SK-N-MC (cell line): ENCODE data around the gene ULK4.

Experiments
- EZH2 ChIP-seq: fragments of 200-600 bp; sonication (generic); IDR thresholded peaks from one replicate; pipeline ENCODE4 v1.6.1; 2017; ENCODE audit warnings: antibody characterized with exemption
- FOXP2 ChIP-seq: optimal IDR thresholded peaks from 2 replicates; pipeline ENCODE3; 2011; ENCODE audit warnings: mild to moderate bottlenecking, moderate library complexity; ENCODE audit not compliant: insufficient read depth; ENCODE audit errors: extremely low read length, control extremely low read depth
- POLR2AphosphoS5 ChIP-seq: IDR thresholded peaks from 2 replicates; pipeline ENCODE4 v1.6.1; 2012; ENCODE audit warnings: mild to moderate bottlenecking, low read depth, low read length, borderline replicate concordance

DNA sequence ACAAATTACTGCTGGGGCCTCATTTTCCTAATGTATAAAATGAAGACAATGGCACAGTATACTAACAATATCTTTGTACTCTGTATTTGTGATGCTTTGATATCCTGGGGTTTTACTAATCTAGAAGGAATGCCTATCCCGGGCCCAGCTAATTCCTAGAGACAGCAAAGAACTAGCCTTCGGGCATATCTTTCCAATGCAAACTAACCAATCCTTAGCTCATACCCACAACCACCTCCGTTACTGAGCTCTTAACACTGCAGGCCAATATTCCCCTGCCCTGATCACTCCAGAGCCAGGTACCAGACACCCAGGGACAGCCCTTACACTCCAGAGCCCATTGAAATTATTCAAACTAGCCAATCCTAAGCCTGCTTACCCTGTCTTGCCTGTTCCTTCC is 309.0 kb downstream of the ULK4 start:
- TF ChIP-seq EZH2 (no peak), POLR2AphosphoS5 (no peak), FOXP2 (no peak)
